SJCRH30 (cell line): ENCODE data around the gene ANXA7. TPM values are rescaled to one million over a fixed set of nuclear protein-coding genes. Genes with fewer than 3 reads are reported as not detected.

Source experiments
- DNase-seq, 2 experiments: peaks; one replicate each; pipeline ENCODE4 v3.0.0-alpha.2; 2015 to 2020
- H3K27ac ChIP-seq: fragments of 250-450 bp; sonication (Bioruptor Pico); 2 replicates; pipeline ENCODE4 v1.5.1; 2020; ENCODE audit warnings: mild to moderate bottlenecking, moderate library complexity
- H3K27me3 ChIP-seq: fragments of 250-450 bp; sonication (Bioruptor Pico); 2 replicates; pipeline ENCODE4 v1.5.1; 2020; ENCODE audit warnings: mild to moderate bottlenecking, moderate library complexity
- H3K36me3 ChIP-seq: fragments of 250-450 bp; sonication (Bioruptor Pico); 2 replicates; pipeline ENCODE4 v1.5.1; 2020; ENCODE audit warnings: mild to moderate bottlenecking, moderate library complexity
- H3K4me1 ChIP-seq: fragments of 250-450 bp; sonication (Bioruptor Pico); 2 replicates; pipeline ENCODE4 v1.5.1; 2020; ENCODE audit warnings: mild to moderate bottlenecking, moderate library complexity
- H3K4me3 ChIP-seq: fragments of 250-450 bp; sonication (Bioruptor Pico); 2 replicates; pipeline ENCODE4 v1.5.1; 2020; ENCODE audit warnings: mild to moderate bottlenecking, moderate library complexity
- H3K9me3 ChIP-seq: fragments of 250-450 bp; sonication (Bioruptor Pico); replicated peaks from 2 replicates; pipeline ENCODE4 v1.5.1; 2020; ENCODE audit warnings: mild to moderate bottlenecking, moderate library complexity
- total RNA-seq: library from RNA; depleted of rRNA; stranded (reverse); fragments of >200 nt; shearing (Covaris generic); gene quantifications from 2 replicates; pipeline ENCODE4 v1.2.3, GENCODE V29; 2014

ANXA7 gene
- total RNA-seq, 1 experiment from 2014 or later: 55.7 TPM

GRCh38 chr10:73386583-73386982 lies 27.3 kb downstream of the ANXA7 start:
- no peak overlapping the region for H3K27ac ChIP-seq
- H3K4me1 ChIP-seq: no peaks in the 10 kb centered on the region
- no peak overlapping the region for H3K4me3 ChIP-seq
- peaks cover 40% of the 10 kb centered on the region for H3K36me3 ChIP-seq
- H3K27me3 ChIP-seq: no peaks in the 10 kb centered on the region
- no peak for DNase-seq
- no peaks in the 10 kb centered on the region for H3K9me3 ChIP-seq

GRCh38 chr10:73379064-73379748 lies 34.7 kb downstream of the ANXA7 start:
- Histone ChIP-seq H3K4me3 (no peak overlapping the region), H3K9me3 (no peaks in the 10 kb centered on the region), H3K27me3 (no peaks in the 10 kb centered on the region), H3K4me1 (no peaks in the 10 kb centered on the region), H3K36me3 (peaks cover 49% of the 10 kb centered on the region), H3K27ac (no peak overlapping the region)
- DNase-seq: no peak

DNA sequence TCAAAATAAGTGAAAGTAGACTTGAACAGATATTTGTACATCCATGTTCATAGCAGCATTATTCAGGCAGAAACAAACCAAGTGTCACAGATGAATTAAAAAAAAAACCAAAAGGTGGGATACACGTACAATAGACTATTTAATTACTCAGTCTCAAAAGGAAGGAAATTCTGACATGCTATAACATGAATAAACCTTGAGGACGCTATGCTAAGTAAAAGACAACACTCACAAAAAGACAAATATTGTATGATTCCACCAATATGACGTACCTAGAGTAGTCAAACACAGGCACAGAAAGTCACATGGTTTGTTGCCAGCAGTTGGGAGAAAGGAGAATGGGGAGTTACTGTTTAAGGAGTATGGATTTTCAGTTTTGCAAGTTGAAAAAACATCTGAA lies 37.2 kb downstream of the ANXA7 start:
- Histone ChIP-seq H3K27ac (no peak overlapping the region), H3K4me1 (no peaks in the 10 kb centered on the region), H3K36me3 (peaks cover 37% of the 10 kb centered on the region), H3K4me3 (no peak overlapping the region), H3K9me3 (no peaks in the 10 kb centered on the region), H3K27me3 (no peaks in the 10 kb centered on the region)
- DNase-seq: no peak

GRCh38 chr10:73368238-73368637 lies 45.6 kb downstream of the ANXA7 start:
- Histone ChIP-seq H3K9me3 (no peaks in the 10 kb centered on the region), H3K27ac (no peak overlapping the region), H3K36me3 (peaks cover 19% of the 10 kb centered on the region), H3K4me3 (no peak overlapping the region), H3K27me3 (no peaks in the 10 kb centered on the region), H3K4me1 (no peaks in the 10 kb centered on the region)
- DNase-seq: no peak

DNA sequence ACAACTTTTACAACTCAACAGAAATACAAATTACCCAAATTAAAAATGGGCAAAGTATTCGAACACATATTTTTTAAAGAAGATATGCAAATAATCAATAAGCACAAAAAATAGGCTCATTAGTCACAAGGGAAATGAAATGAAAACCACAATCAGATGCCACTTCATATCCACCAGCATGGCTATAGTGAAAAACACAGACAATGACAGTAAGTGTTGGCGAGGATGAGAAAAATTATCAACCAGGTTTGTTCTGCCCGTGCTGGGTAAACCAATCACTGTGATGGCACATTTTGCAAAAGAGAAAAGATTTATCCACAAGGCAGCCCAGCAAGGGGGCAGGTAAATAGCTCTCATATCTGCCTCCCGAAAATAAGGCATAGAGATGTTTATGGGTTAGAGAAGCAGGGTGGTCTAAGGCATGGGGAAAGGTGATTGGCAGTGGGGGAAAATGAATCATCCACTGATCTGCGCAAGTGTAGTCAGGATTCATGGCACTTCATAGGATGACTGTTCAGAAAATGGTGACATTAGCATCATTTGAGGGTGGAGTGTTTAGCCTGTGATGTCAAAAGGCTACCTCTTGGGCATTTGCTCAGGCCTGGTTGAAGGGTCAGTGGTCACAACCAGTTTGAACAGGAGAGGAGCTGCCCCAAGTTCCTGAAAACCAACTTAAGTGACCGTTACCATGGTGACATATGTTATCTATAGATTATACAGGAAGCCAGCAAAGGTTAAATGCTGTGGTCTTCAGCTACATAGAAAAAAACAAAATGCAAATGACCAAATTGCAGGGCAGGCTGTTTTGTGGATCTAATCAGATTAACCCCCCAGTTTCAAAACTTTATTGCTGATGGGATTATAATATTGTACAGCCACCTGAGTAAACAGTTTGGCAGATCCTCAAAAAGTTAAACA lies 47.2 kb downstream of the ANXA7 start:
- no peak overlapping the region for H3K4me3 ChIP-seq

GRCh38 chr10:73364964-73365363 lies 48.9 kb downstream of the ANXA7 start:
- no peak overlapping the region for H3K4me3 ChIP-seq
- no peaks in the 10 kb centered on the region for H3K27me3 ChIP-seq
- H3K36me3 ChIP-seq: peaks cover 14% of the 10 kb centered on the region
- no peak for DNase-seq
- no peak overlapping the region for H3K27ac ChIP-seq
- H3K4me1 ChIP-seq: no peaks in the 10 kb centered on the region
- H3K9me3 ChIP-seq: no peaks in the 10 kb centered on the region; the same call in 1 of the 2 replicates

More for the DNA sequence above, 47.2 kb downstream of the ANXA7 start:
- no peaks in the 10 kb centered on the region for H3K4me1 ChIP-seq
- DNase-seq: no peak
- H3K36me3 ChIP-seq: peaks cover 15% of the 10 kb centered on the region
- no peak overlapping the region for H3K27ac ChIP-seq
- no peaks in the 10 kb centered on the region for H3K27me3 ChIP-seq
- H3K9me3 ChIP-seq: no peaks in the 10 kb centered on the region; the same call in 1 of the 2 replicates

GRCh38 chr10:73359492-73359891 lies 54.4 kb downstream of the ANXA7 start:
- Histone ChIP-seq H3K36me3 (0 out of 2 replicates have a peak, but pooled peaks cover 4% of the 10 kb centered on the region), H3K27ac (no peak overlapping the region), H3K4me1 (no peaks in the 10 kb centered on the region), H3K4me3 (peak overlapping the region; percentile 67), H3K9me3 (no peaks in the 10 kb centered on the region; the same call in 1 of the 2 replicates), H3K27me3 (no peaks in the 10 kb centered on the region)
- peak in 1 of 2 experiments; percentile 11 for DNase-seq

GRCh38 chr10:73358331-73359279 lies 55.3 kb downstream of the ANXA7 start, which contains the start of gene CFAP70:
CFAP70 (minus strand) TSS chr10:73358864; CDS start chr10:73354796, 4,068 bp downstream.
- Histone ChIP-seq H3K36me3 (no peaks in the 10 kb centered on the region), H3K27ac (peak within 1 kb of the TSS; percentile 5; the same call in 1 of the 2 replicates), H3K9me3 (no peaks in the 10 kb centered on the region; the same call in 1 of the 2 replicates)

GRCh38 chr10:73357821-73358220 lies 56.0 kb downstream of the ANXA7 start:
- Histone ChIP-seq H3K9me3 (no peaks in the 10 kb centered on the region; the same call in 1 of the 2 replicates), H3K27ac (no peak overlapping the region), H3K27me3 (peaks cover 4% of the 10 kb centered on the region; the same call in 1 of the 2 replicates), H3K4me1 (no peaks in the 10 kb centered on the region), H3K36me3 (no peaks in the 10 kb centered on the region), H3K4me3 (peak overlapping the region; percentile 67)
- no peak for DNase-seq

More at GRCh38 chr10:73358331-73359279, 55.3 kb downstream of the ANXA7 start, which contains the start of gene CFAP70:
- DNase-seq: peak; percentile 95 to 97
- peak within 1 kb of the TSS; percentile 67 for H3K4me3 ChIP-seq
- no peaks in the 10 kb centered on the region for H3K4me1 ChIP-seq
- H3K27me3 ChIP-seq: peaks cover 4% of the 10 kb centered on the region; the same call in 1 of the 2 replicates

- Histone ChIP-seq H3K27ac (no peak overlapping the region), H3K36me3 (no peaks in the 10 kb centered on the region), H3K4me3 (no peak overlapping the region), H3K9me3 (no peaks in the 10 kb centered on the region; the same call in 1 of the 2 replicates), H3K4me1 (no peaks in the 10 kb centered on the region), H3K27me3 (peaks cover 4% of the 10 kb centered on the region; the same call in 1 of the 2 replicates)
- no peak for DNase-seq
These were observed 56.7 kb downstream of the ANXA7 start for GRCh38 chr10:73357166-73357565.

DNA sequence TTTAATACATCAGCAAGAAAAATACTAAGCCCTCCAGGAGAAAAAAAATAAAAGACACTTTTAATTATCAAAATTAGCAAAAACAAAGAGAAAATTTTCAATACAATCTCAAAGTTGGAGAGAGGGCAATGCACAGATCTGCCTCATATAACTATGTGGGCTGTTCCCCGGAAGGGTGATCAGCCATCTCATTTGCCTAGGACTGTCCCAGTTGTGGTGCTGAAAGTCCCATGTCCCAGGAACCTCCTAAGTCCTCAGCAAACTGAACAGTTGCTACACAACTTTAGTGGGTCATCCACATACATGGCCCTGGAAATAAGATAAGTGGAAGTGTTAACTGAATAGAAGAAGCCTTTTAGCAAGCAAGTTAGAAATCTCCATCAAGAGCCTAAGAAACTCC lies 69.6 kb downstream of the ANXA7 start:
- no peaks in the 10 kb centered on the region for H3K27me3 ChIP-seq

GRCh38 chr10:73340121-73340520 lies 73.7 kb downstream of the ANXA7 start:
- DNase-seq: no peak
- Histone ChIP-seq H3K4me1 (no peaks in the 10 kb centered on the region), H3K27me3 (no peaks in the 10 kb centered on the region), H3K27ac (no peak overlapping the region), H3K36me3 (no peaks in the 10 kb centered on the region), H3K4me3 (no peak overlapping the region), H3K9me3 (no peaks in the 10 kb centered on the region)

More for the DNA sequence above, 69.6 kb downstream of the ANXA7 start:
- Histone ChIP-seq H3K4me1 (no peaks in the 10 kb centered on the region), H3K36me3 (no peaks in the 10 kb centered on the region), H3K9me3 (no peaks in the 10 kb centered on the region), H3K4me3 (no peak overlapping the region), H3K27ac (no peak overlapping the region)
- no peak for DNase-seq

DNA sequence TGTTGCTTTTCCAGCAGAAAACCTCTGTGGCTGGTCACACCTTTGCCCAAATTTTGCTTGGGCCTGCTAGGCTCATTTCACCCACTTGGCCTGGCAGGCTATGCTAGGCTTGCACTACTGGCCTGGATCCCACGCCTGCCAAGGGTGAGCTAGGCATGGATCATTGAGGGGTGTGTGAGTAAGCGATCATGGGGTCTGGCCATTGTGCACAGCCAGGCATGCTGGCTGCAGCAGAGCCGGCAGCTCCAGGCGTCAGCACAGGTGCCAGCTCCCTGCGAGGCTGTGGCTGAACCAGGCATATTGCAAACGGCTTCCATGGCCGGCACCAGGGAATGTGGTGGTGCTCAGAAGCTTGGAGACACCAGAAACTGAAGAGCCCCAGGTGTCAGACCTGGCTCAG lies 74.4 kb downstream of the ANXA7 start:
- no peak overlapping the region for H3K27ac ChIP-seq
- no peak for DNase-seq
- H3K36me3 ChIP-seq: no peaks in the 10 kb centered on the region
- no peaks in the 10 kb centered on the region for H3K9me3 ChIP-seq
- no peaks in the 10 kb centered on the region for H3K27me3 ChIP-seq
- no peak overlapping the region for H3K4me3 ChIP-seq
- no peaks in the 10 kb centered on the region for H3K4me1 ChIP-seq

DNA sequence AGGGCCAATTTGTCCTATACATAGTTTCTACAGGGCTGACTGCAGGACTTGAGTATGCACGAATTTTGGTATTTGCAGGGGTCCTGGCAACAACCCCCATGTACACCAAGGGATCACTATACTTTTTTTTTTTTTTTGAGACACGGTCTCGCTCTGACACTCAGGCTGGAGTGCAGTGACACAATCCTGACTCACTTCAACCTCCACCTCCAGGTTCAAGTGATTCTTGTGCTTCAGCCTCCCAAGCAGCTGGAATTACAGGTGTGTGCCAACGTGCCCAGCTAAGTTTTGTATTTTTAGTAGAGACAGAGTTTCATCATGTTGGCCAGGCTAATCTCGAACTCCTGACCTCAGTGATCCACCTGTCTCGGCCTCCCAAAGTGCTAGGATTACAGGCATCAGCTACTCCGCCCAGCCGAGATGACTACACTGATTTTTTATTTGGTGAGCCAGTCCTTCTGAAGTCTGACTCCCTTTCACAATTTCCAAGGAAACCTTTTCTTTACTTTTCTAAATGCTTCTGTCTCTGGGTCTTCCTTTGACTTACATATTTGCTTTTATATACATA lies 75.0 kb downstream of the ANXA7 start:
- no peaks in the 10 kb centered on the region for H3K9me3 ChIP-seq
- H3K4me3 ChIP-seq: no peak overlapping the region
- H3K36me3 ChIP-seq: no peaks in the 10 kb centered on the region
- no peak for DNase-seq
- H3K27me3 ChIP-seq: no peaks in the 10 kb centered on the region
- no peak overlapping the region for H3K27ac ChIP-seq
- no peaks in the 10 kb centered on the region for H3K4me1 ChIP-seq
